Gastroesophageal sphincter (tissue), 4 donors: ENCODE measurements around the gene AUTS2. TPM values are rescaled to one million over a fixed set of nuclear protein-coding genes. Genes with fewer than 3 reads are reported as not detected.

Experiments used
- ATAC-seq: fragments of 150-250 bp; one replicate; pipeline ENCODE4 v1.9.1; 2016; ENCODE audit warnings: mild to moderate bottlenecking, moderate library complexity
- H3K27ac ChIP-seq, 4 donors: fragments of 200-600 bp; sonication (generic) in 3 of 4; 1 replicate in 3 of 4; 2 replicates in 1 of 4; pipeline ENCODE4 v1.5.1; 2016 to 2019
- H3K27me3 ChIP-seq: fragments of 200-600 bp; sonication (generic); one replicate; pipeline ENCODE4 v1.5.1; 2019
- H3K36me3 ChIP-seq, 2 donors: fragments of 200-600 bp; sonication (generic); one replicate each; pipeline ENCODE4 v1.5.1; 2019; ENCODE audit warnings: control low read depth in 1 of 2
- H3K4me1 ChIP-seq, 3 donors: fragments of 200-600 bp; sonication (generic); 1 replicate in 2 of 3; 2 replicates in 1 of 3; pipeline ENCODE4 v1.5.1; 2016 to 2019; ENCODE audit warnings: control low read depth in 2 of 3
- H3K4me3 ChIP-seq, 2 donors: fragments of 200-600 bp; sonication (generic); one replicate each; pipeline ENCODE4 v1.5.1; 2019; ENCODE audit warnings: mild to moderate bottlenecking in 1 of 2, moderate library complexity in 1 of 2
- H3K9me3 ChIP-seq, 3 donors: fragments of 200-600 bp; sonication (generic); one replicate each; pipeline ENCODE4 v1.5.1; 2017 to 2019; ENCODE audit warnings: control low read depth in 2 of 3
- EP300 ChIP-seq: sonication (generic); formaldehyde crosslinking; IDR thresholded peaks from one replicate; pipeline ENCODE4 v1.6.1; 2017; ENCODE audit warnings: antibody characterized with exemption, mild to moderate bottlenecking
- POLR2A ChIP-seq, 2 donors: fragments of 450-650 bp; IDR thresholded peaks; one replicate each; pipeline ENCODE4 v1.6.1; 2017; ENCODE audit warnings: antibody characterized with exemption in 2 of 2, mild to moderate bottlenecking in 2 of 2, moderate library complexity in 1 of 2
- POLR2AphosphoS5 ChIP-seq: sonication (generic); formaldehyde crosslinking; IDR thresholded peaks from one replicate; pipeline ENCODE4 v1.6.1; 2017; ENCODE audit warnings: antibody characterized with exemption
- WGBS, 2 donors: methylation state at CpG; one replicate each; pipeline ENCODE4 v1.1.5; 2018; ENCODE audit warnings: low coverage in 1 of 2; 5-methylcytosine and 5-hydroxymethylcytosine counted together
- total RNA-seq, 4 donors: library from RNA; depleted of rRNA; stranded (reverse); fragments of >200 nt; gene quantifications; one replicate each; pipeline ENCODE4 v1.1.0, GENCODE V29; 2016
- TF ChIP-seq, protein P1 (sequence below), 4 experiments: fragments of 200-600 bp in 2 of 4; fragments of 450-650 bp in 2 of 4; sonication (generic) in 1 of 4; IDR thresholded peaks; one replicate each; pipeline ENCODE4 v1.5.1; 2017 to 2019; ENCODE audit warnings: antibody characterized with exemption in 4 of 4, mild to moderate bottlenecking in 2 of 4, moderate library complexity in 2 of 4

The AUTS2 gene
- total RNA-seq, 4 donors from 2014 or later, result 12.2 to 48.7 (median 44.1) TPM

DNA sequence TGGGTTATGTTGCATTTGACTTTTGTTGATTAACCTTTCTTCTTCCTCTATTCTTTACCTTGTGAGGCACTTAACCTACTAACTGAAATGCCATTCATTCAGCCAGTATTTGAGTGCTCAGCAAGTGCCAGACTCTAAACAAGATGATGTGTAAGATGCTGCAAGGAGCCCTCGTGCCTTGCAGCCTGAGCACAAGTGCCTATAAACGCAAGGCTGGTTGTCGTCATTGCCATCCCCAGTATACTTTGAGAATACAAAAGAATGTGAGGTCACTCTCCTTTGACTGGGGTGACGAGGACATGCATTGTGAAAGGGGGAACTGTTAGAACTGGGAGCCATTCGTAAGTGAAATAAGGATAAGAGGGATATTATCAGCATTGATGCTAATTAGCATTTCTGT, 103.0 kb downstream of the AUTS2 start:
- WGBS, 2 donors, result 87 to 93% methylated on average over 3 to 5 of the region's 5 CpGs
- no peak overlapping the region for H3K4me3 ChIP-seq
- H3K36me3 ChIP-seq, result no peaks in the 10 kb centered on the region
- no peak overlapping the region for H3K27ac ChIP-seq
- H3K27me3 ChIP-seq, result no peaks in the 10 kb centered on the region
- no peak for ATAC-seq
- H3K4me1 ChIP-seq, result peaks cover 5 to 25% (median 6%) of the 10 kb centered on the region in 3 donors
- TF ChIP-seq POLR2AphosphoS5 (no peak), POLR2A (IDR thresholded peaks at IDR 0.05) (no peak), EP300 (no peak)
- TF ChIP-seq, protein P1, sequence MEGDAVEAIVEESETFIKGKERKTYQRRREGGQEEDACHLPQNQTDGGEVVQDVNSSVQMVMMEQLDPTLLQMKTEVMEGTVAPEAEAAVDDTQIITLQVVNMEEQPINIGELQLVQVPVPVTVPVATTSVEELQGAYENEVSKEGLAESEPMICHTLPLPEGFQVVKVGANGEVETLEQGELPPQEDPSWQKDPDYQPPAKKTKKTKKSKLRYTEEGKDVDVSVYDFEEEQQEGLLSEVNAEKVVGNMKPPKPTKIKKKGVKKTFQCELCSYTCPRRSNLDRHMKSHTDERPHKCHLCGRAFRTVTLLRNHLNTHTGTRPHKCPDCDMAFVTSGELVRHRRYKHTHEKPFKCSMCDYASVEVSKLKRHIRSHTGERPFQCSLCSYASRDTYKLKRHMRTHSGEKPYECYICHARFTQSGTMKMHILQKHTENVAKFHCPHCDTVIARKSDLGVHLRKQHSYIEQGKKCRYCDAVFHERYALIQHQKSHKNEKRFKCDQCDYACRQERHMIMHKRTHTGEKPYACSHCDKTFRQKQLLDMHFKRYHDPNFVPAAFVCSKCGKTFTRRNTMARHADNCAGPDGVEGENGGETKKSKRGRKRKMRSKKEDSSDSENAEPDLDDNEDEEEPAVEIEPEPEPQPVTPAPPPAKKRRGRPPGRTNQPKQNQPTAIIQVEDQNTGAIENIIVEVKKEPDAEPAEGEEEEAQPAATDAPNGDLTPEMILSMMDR (IDR thresholded peaks at IDR 0.05), result no peak
- no peaks in the 10 kb centered on the region for H3K9me3 ChIP-seq

DNA sequence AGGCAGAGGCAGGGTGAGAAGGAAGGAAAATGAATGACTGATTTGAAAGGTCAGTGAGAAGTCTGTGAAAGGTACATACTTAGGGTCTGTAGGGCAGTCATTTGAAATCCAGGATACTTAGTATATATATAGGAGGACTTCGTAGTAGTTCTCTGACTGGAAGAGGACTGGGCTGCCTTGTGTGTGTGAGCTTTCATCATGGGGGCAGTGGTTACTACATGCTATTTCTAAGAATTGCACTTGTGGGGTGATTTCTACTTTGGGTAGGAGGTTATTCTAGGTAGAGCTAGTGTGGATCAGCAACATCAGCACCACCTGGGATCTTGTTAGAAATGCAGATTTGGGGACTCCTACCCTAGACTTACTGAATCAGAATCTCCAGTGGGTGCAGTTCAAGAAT, 104.1 kb downstream of the AUTS2 start:
- no peaks in the 10 kb centered on the region for H3K36me3 ChIP-seq
- ATAC-seq, result no peak
- no peak overlapping the region for H3K4me3 ChIP-seq
- no peaks in the 10 kb centered on the region for H3K27me3 ChIP-seq
- TF ChIP-seq EP300, result no peak
- no peak for TF ChIP-seq POLR2A (IDR thresholded peaks at IDR 0.05)
- TF ChIP-seq POLR2AphosphoS5, result no peak
- TF ChIP-seq, protein P1 (IDR thresholded peaks at IDR 0.05), result no peak
- peaks cover 6 to 33% (median 8%) of the 10 kb centered on the region in 3 donors for H3K4me1 ChIP-seq
- H3K9me3 ChIP-seq, result no peaks in the 10 kb centered on the region
- H3K27ac ChIP-seq, result no peak overlapping the region
- WGBS, 2 donors, result 83% methylated on average over 1 of the region's 1 CpG; no CpG with 5 or more reads in 1 of the 2 donors

DNA sequence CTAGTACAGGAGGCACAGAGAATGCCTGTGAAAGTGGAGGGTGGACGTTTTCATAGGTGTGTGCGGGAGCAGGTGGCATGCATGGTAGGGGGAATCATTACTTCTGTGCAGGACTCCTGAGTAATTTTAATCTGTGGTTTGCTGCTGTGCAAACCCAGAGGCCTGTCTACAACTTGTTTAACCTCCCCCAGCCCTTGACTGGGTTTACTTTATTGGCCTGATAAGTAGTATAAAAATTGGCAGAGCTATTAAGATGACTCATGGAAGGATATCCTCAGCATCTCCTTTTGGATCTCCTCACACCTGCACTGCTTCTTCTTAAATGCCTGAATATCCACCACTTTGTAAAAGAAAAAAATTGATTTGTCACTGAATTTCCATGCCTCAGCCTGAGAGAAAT, 104.8 kb downstream of the AUTS2 start:
- WGBS, 2 donors, result 19 to 28% methylated on average over 2 of the region's 2 CpGs
- no peak overlapping the region for H3K4me3 ChIP-seq
- no peaks in the 10 kb centered on the region for H3K27me3 ChIP-seq
- TF ChIP-seq, protein P1 (IDR thresholded peaks at IDR 0.05), result no peak
- TF ChIP-seq POLR2AphosphoS5, result no peak
- no peak for TF ChIP-seq POLR2A (IDR thresholded peaks at IDR 0.05)
- TF ChIP-seq EP300, result no peak
- no peak overlapping the region for H3K27ac ChIP-seq
- ATAC-seq, result no peak
- no peaks in the 10 kb centered on the region for H3K9me3 ChIP-seq
- H3K36me3 ChIP-seq, result no peaks in the 10 kb centered on the region
- H3K4me1 ChIP-seq, result peaks cover 6 to 33% (median 8%) of the 10 kb centered on the region in 3 donors

DNA sequence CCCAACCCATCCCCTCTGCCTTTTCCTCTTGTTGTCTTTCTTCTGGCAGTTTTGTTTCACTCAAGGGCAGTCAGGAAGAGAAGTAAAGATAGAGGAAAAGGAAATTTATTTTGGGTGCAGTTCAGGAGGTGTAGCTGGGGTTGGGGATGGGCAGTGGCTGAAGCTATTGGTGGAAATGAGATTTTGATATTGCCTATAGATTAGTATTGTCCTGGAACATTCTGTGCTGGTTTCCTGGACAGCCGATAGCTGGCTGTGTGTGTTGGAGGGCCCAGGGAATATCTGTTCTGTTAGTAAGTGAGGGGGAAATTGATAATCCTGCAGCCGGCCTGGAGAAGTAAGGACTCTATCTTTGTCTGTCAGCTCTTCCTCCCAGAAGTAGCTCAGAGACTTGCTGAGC, 107.8 kb downstream of the AUTS2 start:
- TF ChIP-seq EP300 (no peak), POLR2A (IDR thresholded peaks at IDR 0.05) (no peak), POLR2AphosphoS5 (no peak)
- TF ChIP-seq, protein P1 (IDR thresholded peaks at IDR 0.05), result no peak
- no peak for ATAC-seq
- Histone ChIP-seq H3K36me3 (no peaks in the 10 kb centered on the region), H3K4me3 (no peak overlapping the region), H3K4me1 (peaks cover 8 to 50% (median 14%) of the 10 kb centered on the region in 3 donors), H3K9me3 (no peaks in the 10 kb centered on the region), H3K27ac (no peak overlapping the region), H3K27me3 (no peaks in the 10 kb centered on the region)
- WGBS, 2 donors, result 50 to 72% methylated on average over 1 to 2 of the region's 2 CpGs

DNA sequence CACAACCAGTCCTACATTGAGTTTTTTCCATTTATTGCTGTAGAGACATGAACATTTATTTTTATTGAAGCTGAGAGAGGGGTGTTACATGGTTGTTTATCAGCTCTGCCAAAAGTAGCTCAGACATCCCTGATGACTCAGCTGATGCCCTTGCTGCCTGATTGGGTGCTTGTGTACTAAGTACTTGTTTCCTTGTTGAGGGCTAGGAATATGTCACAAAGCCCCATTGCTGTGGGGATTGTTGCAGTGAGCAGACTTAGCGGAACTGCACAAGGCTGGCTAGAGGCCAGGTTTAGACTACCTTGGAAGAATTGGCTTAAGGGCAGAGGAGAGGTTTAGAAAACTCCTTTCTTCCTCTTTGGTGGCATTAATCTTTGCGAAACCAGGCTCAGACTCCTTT, 110.6 kb downstream of the AUTS2 start:
- no peak for ATAC-seq
- Histone ChIP-seq H3K27me3 (no peaks in the 10 kb centered on the region), H3K9me3 (no peaks in the 10 kb centered on the region), H3K36me3 (no peaks in the 10 kb centered on the region), H3K4me1 (peaks cover 2 to 33% (median 7%) of the 10 kb centered on the region in 3 donors), H3K27ac (no peak overlapping the region), H3K4me3 (no peak overlapping the region)
- TF ChIP-seq POLR2AphosphoS5 (no peak), EP300 (no peak), POLR2A (IDR thresholded peaks at IDR 0.05) (no peak)
- TF ChIP-seq, protein P1 (IDR thresholded peaks at IDR 0.05), result no peak
- 89 to 100% methylated on average over 1 to 2 of the region's 2 CpGs for whole genome bisulfite sequencing, 2 donors
